Hepatocyte (in vitro differentiated cells): Measurements from ENCODE around the gene SNCA.

Source experiments
- CTCF ChIP-seq: fragments of 200-600 bp; sonication (generic); IDR thresholded peaks from 2 replicates; pipeline ENCODE4 v1.5.1; 2016; ENCODE audit warnings: antibody characterized with exemption, mild to moderate bottlenecking; ENCODE audit not compliant: poor library complexity
- EZH2phosphoT487 ChIP-seq: fragments of 200-600 bp; sonication (generic); IDR thresholded peaks from one replicate; pipeline ENCODE4 v1.6.1; 2018; ENCODE audit warnings: antibody characterized with exemption, mild to moderate bottlenecking, low read depth, moderate library complexity; ENCODE audit not compliant: unreplicated experiment, severe bottlenecking

GRCh38 chr4:89765966-89766365 is 71.0 kb downstream of the SNCA start:
- no peak for TF ChIP-seq CTCF
- TF ChIP-seq EZH2phosphoT487, result no peak
